ENCODE results near the gene NFATC1. TPM values are rescaled to one million over a fixed set of nuclear protein-coding genes. Genes with fewer than 3 reads are reported as not detected.

The NFATC1 gene
- total RNA-seq, 4 donors from 2014 or later: 0.79 to 4.8 (median 2.6) TPM

DNA sequence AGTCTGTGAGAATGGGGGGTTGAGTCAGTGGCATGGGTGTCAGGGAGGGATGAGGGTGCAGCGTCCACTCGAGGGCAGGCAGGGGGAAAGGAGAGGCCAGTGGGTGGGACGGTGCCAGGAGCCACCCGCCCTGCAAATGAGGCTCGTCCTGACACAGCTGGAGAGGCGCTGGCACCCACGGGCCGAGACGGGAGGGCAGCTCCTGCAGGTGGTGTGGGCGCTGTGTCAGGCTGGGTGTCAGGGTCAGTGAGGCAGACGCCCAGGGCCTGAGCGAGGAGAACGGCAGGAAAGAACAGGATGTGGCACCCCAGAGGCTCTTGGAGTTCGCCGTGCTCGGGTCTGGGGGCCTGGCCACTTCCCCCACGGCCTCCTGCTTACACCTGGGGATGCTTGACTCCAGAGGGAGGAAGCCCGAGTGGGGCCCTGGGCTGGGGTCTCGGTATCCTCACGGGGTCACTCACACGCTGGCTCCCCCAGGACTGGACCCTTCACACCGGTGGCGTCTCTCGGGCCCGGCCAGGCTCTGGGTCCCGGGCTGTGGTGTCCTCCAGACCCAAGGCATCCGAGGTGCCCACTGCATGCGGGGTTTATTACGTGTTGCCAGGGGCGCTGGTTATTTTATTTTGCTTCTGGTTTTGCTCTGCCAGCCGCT, 153.4 kb downstream of the NFATC1 start:
- Histone ChIP-seq H3K4me3 (no peak overlapping the region), H3K36me3 (no peaks in the 10 kb centered on the region), H3K27me3 (peaks cover 0 to 74% (median 0%) of the 10 kb centered on the region in 4 donors), H3K9me3 (no peaks in the 10 kb centered on the region), H3K27ac (no peak overlapping the region), H3K4me1 (peaks cover 0 to 17% (median 7%) of the 10 kb centered on the region in 3 donors)
- DNase-seq: no peak
- TF ChIP-seq, protein P1, sequence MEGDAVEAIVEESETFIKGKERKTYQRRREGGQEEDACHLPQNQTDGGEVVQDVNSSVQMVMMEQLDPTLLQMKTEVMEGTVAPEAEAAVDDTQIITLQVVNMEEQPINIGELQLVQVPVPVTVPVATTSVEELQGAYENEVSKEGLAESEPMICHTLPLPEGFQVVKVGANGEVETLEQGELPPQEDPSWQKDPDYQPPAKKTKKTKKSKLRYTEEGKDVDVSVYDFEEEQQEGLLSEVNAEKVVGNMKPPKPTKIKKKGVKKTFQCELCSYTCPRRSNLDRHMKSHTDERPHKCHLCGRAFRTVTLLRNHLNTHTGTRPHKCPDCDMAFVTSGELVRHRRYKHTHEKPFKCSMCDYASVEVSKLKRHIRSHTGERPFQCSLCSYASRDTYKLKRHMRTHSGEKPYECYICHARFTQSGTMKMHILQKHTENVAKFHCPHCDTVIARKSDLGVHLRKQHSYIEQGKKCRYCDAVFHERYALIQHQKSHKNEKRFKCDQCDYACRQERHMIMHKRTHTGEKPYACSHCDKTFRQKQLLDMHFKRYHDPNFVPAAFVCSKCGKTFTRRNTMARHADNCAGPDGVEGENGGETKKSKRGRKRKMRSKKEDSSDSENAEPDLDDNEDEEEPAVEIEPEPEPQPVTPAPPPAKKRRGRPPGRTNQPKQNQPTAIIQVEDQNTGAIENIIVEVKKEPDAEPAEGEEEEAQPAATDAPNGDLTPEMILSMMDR (IDR thresholded peaks at IDR 0.05): no peak
- no peak for TF ChIP-seq POLR2A (IDR thresholded peaks at IDR 0.05)
- intact Hi-C loops (cut with DNase I): no loop called here
- 84 to 94% methylated on average over 7 to 13 of the region's 31 CpGs for WGBS, 2 donors

DNA sequence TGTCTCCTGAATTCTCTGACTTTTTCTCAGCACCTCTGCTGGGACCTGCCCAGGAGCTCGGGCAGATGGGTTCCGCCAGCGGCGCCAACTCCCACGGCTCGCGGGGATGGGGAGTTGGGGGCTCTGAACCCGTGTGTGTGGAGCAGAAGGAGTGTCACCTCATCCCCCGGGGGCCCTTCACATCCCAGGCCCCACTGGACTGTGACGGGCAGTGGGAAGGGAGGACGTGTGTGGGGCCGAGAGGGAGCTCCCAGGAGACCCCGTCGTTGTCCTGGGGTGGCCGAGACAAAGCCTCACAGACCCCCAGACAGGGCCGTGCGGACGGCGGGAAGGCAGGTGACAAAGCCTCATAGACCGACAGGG, 153.9 kb downstream of the NFATC1 start:
- TF ChIP-seq, protein P1 (IDR thresholded peaks at IDR 0.05): no peak
- no peak for TF ChIP-seq POLR2A (IDR thresholded peaks at IDR 0.05)
- no peaks in the 10 kb centered on the region for H3K9me3 ChIP-seq
- H3K27me3 ChIP-seq: peaks cover 0 to 74% (median 0%) of the 10 kb centered on the region in 4 donors
- no peak overlapping the region for H3K27ac ChIP-seq
- H3K36me3 ChIP-seq: no peaks in the 10 kb centered on the region
- DNase-seq: no peak
- no peak overlapping the region for H3K4me3 ChIP-seq
- intact Hi-C loops (cut with DNase I): no loop called here
- peaks cover 0 to 17% (median 7%) of the 10 kb centered on the region in 3 donors for H3K4me1 ChIP-seq
- no CpG with 5 or more reads among the region's 20 CpGs for WGBS, 2 donors

DNA sequence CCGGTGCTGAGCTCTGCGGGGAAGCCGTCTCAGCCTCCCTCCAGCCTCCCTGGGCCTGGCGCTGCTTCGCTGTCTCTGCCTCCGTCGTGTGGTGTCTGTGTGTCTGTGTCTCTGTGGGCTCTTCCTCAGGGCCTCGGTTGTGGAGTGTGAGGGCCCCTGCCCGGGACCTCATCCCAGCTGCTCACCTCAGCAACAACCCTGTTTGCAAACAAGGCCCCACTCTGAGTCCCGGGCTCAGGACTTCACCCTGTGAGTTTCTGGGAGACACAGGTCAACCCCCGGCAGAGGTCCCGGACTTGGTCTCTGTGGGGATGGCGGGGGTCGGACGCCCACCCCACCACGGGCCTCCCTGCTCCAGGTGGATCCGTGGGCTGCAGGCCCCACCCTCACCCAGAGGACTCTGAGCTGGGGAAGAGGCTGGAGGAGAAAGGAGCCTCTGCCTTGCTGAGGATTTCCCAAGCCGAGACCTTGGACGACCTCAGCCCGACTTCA, 156.5 kb downstream of the NFATC1 start:
- H3K4me3 ChIP-seq: no peak overlapping the region
- intact Hi-C loops (cut with DNase I): no loop called here
- H3K36me3 ChIP-seq: no peaks in the 10 kb centered on the region
- H3K9me3 ChIP-seq: no peaks in the 10 kb centered on the region
- no peak overlapping the region for H3K27ac ChIP-seq
- peaks cover 0 to 17% (median 7%) of the 10 kb centered on the region in 3 donors for H3K4me1 ChIP-seq
- no peak for DNase-seq
- peaks cover 0 to 70% (median 0%) of the 10 kb centered on the region in 4 donors for H3K27me3 ChIP-seq
- WGBS, 2 donors: 50 to 83% methylated on average over 1 to 9 of the region's 20 CpGs
- TF ChIP-seq, protein P1 (IDR thresholded peaks at IDR 0.05): no peak
- TF ChIP-seq POLR2A (IDR thresholded peaks at IDR 0.05): no peak

DNA sequence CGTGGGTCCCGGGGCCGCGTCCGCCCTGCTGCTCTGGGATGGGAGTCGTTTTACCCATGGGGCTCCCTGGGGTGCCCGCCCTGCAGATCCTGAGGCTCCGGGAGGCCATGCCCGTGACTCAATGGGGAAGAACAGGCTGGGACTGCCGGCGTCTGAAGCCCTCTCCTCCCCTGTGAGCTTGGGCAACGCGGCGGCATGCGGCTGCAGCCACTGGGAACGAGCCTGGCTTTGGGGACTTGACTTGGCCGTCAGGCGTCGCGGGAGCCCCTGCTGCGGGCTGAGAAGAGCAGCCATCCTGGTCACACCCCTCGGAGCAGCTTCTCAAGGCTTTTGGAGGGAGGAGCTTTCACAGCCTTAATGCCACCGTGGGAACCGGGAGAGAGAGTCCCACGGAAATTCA, 157.0 kb downstream of the NFATC1 start:
- DNase-seq: no peak
- Histone ChIP-seq H3K4me3 (no peak overlapping the region), H3K27ac (peak overlapping the region in 1 of 4 donors; percentile 48), H3K36me3 (no peaks in the 10 kb centered on the region), H3K4me1 (peaks cover 0 to 17% (median 7%) of the 10 kb centered on the region in 3 donors), H3K27me3 (peaks cover 0 to 69% (median 0%) of the 10 kb centered on the region in 4 donors), H3K9me3 (no peaks in the 10 kb centered on the region)
- intact Hi-C loops (cut with DNase I): no loop called here
- WGBS, 2 donors: 50 to 53% methylated on average over 1 to 10 of the region's 25 CpGs
- no peak for TF ChIP-seq POLR2A (IDR thresholded peaks at IDR 0.05)
- TF ChIP-seq, protein P1 (IDR thresholded peaks at IDR 0.05): no peak

DNA sequence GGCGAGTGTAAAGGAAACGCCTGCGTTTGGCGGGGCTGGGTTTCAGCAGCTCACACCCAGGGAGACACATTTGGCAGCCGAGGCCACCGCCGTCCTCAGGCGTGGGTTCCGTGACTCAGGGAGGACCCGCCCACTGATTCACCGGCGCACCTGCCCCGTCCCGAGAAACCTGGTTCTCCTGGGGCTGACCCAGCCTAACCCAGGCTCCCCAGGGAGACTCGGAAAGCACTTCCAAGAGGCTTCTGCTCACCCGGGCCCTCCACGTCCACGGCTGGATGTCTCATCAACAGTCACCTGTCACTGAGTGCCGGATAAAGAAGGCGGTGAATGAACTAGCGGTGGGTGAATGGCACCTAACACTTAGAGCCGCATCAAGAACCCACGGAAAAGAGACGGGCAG, 157.4 kb downstream of the NFATC1 start:
- TF ChIP-seq, protein P1 (IDR thresholded peaks at IDR 0.05): no peak
- TF ChIP-seq POLR2A (IDR thresholded peaks at IDR 0.05): no peak
- peaks cover 0 to 17% (median 7%) of the 10 kb centered on the region in 3 donors for H3K4me1 ChIP-seq
- no peaks in the 10 kb centered on the region for H3K9me3 ChIP-seq
- DNase-seq: no peak
- H3K36me3 ChIP-seq: no peaks in the 10 kb centered on the region
- WGBS, 2 donors: 49% methylated on average over 10 of the region's 24 CpGs; no CpG with 5 or more reads in 1 of the 2 donors
- H3K4me3 ChIP-seq: no peak overlapping the region
- peaks cover 0 to 66% (median 0%) of the 10 kb centered on the region in 4 donors for H3K27me3 ChIP-seq
- H3K27ac ChIP-seq: peak overlapping the region in 1 of 4 donors; percentile 48
- intact Hi-C loops (cut with DNase I): no loop called here

Data from esophagus squamous epithelium (tissue), 5 donors.